ENCODE measurements around the gene PPARG. TPM values are rescaled to one million over a fixed set of nuclear protein-coding genes. Genes with fewer than 3 reads are reported as not detected.

The PPARG gene
- total and polyA plus RNA-seq, 2 of the 13 experiments (the other 11 are each of a cell fraction or from before 2014, with no cell fraction given): 13.9 to 58.3 TPM

- TF ChIP-seq ZNF646 (CRISPR knock-in tag; IDR thresholded peaks at IDR 0.05) (no peak), PAXIP1 (CRISPR knock-in tag; conservative IDR thresholded peaks at IDR 0.05) (0 out of 2 replicates have a peak, but pooled peaks have one; percentile 18), MEF2D (CRISPR knock-in tag; IDR thresholded peaks at IDR 0.05) (peak; percentile 83), MBNL3 (CRISPR knock-in tag; conservative IDR thresholded peaks at IDR 0.05) (no peak), ZNF513 (CRISPR knock-in tag; conservative IDR thresholded peaks at IDR 0.05) (no peak), KDM3A (CRISPR knock-in tag; IDR thresholded peaks at IDR 0.05; ENCODE audit: low read depth) (no peak), RFX1 (IDR thresholded peaks at IDR 0.05) (no peak)
- TF ChIP-seq, protein P1, sequence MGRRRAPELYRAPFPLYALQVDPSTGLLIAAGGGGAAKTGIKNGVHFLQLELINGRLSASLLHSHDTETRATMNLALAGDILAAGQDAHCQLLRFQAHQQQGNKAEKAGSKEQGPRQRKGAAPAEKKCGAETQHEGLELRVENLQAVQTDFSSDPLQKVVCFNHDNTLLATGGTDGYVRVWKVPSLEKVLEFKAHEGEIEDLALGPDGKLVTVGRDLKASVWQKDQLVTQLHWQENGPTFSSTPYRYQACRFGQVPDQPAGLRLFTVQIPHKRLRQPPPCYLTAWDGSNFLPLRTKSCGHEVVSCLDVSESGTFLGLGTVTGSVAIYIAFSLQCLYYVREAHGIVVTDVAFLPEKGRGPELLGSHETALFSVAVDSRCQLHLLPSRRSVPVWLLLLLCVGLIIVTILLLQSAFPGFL (CRISPR knock-in tag; IDR thresholded peaks at IDR 0.05): no peak
Observed at GRCh38 chr3:12460127-12460526, 171.3 kb downstream of the PPARG start (continued).

All from HepG2 (cell line).